Inflammatory macrophage (primary cell): Measurements from ENCODE around the gene PSTK.

ENCODE experiments used
- DNase-seq, 2 donors: peaks; one replicate each; pipeline ENCODE4 v3.0.0-alpha.2; 2020 to 2022
- total RNA-seq, 18 experiments: gene quantifications; one replicate each; lab custom pipeline; 2026; ENCODE audit warnings: mixed read lengths in 6 of 18, inconsistent platforms in 2 of 18; lab: John Stamatoyannopoulos, UW

The PSTK gene
- 0.23 to 4.4 (median 2.5) reads per million in 18 experiments for total RNA-seq

DNA sequence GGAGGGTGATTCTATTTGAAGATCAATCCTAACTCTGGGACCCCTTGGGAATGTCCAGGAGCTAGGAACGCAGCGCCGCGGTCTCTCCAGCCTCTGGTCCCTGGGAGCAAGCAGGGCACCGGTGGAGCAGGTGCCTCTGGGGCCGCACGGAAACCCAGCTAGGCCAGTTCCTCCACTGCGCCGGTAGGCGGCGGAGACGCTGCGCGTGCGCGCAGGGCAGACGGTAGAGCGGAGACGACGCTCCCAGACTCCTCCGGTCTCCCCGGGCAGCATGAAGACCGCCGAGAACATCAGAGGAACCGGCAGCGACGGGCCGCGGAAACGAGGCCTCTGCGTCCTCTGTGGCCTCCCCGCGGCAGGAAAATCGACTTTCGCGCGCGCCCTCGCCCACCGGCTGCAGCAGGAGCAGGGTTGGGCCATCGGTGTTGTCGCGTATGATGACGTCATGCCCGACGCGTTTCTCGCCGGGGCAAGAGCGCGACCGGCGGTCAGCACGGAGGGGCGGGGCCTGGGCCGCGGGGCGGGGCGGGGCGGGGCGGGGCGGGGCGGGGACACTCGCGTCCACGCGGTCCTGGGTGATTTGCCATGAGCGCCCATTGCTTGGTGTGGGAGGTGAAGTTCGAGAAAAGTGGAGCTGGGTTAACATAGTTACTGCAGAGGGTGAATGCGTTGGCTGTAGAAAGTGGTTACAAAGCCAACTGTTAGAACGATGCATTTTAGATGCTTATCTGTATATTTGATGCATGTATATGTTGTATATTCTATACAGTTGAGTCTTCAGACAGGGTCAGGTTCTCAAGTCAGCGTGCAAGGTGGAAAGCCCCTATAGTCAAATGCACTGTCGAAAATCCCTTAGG is at the start of gene PSTK:
Gene PSTK, plus strand, starts transcription at position 193 of the 857 bp plus-strand sequence. Its CDS starts 79 bp downstream, at position 272.
- peak; percentile 88 to 95 for DNase-seq

DNA sequence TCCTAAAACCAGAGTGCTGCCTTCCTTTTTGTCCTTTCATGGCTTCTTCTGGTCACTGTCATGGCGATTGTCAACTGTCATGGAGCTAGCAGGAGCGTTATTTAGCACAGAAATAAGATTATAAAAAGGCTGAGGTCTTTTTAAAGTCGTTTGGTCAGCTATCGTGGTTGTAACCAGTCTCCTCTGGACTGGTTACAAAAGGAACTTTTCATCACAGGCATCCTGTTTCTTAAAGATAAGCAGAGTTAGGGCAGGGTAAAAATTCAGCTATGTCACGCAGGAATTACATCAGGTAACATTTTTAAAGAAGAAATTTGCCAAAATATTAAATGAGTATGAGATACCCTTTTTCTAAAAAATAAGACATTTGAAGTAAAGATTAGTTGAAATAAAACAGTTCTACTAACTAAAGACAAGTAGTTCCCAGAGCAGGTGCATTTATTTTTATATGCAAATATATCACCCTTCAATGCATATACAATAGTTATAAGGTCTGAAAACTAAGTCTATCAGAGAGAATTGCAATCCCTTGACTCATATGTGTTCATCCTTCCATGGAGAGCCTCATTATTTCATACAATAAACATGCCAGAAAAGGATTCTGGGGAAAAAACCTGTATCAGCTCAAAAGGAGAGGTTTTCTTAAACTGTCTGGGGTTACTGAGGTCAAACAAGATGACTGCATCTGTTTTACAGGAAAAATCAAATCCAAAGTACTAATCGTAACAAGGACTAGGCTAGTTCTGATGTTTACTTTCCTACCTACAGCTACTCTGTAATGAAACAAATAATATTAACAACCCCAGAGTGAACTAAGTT is 48.9 kb upstream of the PSTK start:
- no peak for DNase-seq

- no peak for DNase-seq
Observed at GRCh38 chr10:122939133-122939855, 40.9 kb upstream of the PSTK start.

DNA sequence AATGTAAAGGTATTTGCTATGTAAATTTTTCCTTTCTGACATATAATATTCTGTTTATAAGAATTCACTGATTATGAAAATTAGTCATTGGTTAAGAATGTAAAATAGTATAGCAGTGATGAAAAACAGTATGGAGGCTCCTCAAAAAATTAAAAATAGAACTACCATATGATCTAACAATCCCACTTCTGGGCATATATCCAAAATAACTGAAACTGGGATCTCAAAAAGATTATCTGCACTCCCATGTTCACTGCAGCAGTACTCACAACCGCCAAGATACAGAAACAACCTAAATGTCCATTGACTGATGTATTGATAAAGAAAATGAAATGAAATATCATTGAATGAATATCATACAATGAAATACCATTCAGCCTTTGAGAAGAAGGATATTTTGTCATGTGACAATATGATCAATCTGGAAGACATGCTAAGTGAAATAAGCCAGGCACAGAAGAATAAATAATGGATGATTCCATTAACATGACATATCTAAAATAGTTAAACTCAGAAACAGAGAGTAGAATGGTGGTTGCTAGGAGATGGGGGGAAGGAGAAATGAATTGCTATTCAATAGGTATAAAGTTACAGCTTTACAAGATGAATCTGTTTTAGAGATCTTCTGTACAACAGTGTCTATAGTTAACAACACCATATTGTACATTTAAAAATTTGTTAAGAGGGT is 40.2 kb upstream of the PSTK start:
- no peak for DNase-seq

DNA sequence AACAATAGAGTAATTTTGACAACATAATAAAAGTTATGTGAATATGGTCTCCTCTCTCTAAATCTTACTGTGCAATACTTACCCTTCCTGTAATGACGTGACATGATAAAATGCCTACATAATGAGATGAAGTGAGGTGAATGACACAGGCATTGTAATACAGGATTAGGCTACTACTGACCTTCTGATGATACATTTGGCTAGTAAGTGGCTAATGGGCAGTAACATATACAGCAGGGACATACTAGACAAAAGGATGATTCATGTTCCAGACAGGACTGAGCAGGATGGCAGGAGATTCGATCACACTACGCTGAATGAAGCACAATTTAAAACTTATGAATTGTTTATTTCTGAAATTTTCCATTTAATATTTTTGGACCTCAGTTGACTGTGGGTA is 30.9 kb upstream of the PSTK start:
- no peak for DNase-seq

GRCh38 chr10:122953902-122954730 is 26.1 kb upstream of the PSTK start, which contains the start of gene C10orf88:
TSS of gene C10orf88 (minus strand) at chr10:122954227. CDS start at chr10:122954178, 49 bp downstream.
- DNase-seq = peak; percentile 98 to 99

DNA sequence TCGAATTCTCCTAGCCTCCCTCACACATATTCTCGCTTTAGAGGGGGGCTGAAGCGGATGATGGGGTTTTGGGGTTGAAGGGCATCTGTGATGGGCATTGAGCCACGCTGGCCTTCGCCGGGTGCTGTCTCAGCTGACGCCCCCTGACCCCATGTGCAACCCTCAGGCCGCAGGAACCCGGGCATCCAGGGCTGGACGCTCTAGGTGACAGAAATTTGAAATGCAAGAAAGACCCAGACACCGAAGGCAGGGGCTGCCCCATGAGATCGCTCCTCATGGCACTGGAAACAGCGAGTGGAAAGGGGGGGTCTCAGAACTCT is 25.5 kb upstream of the PSTK start:
- no peak for DNase-seq

GRCh38 chr10:122955892-122956291 is 24.3 kb upstream of the PSTK start:
- DNase-seq = no peak

- no peak for DNase-seq
Observed at GRCh38 chr10:122957474-122957873, 22.7 kb upstream of the PSTK start.

- peak in 1 of 2 donors; percentile 18 for DNase-seq
Observed at GRCh38 chr10:122962405-122962804, 17.8 kb upstream of the PSTK start.

- DNase-seq = no peak
Observed at GRCh38 chr10:122966879-122967278, 13.3 kb upstream of the PSTK start.

GRCh38 chr10:122968698-122969097 is 11.5 kb upstream of the PSTK start:
- no peak for DNase-seq

DNA sequence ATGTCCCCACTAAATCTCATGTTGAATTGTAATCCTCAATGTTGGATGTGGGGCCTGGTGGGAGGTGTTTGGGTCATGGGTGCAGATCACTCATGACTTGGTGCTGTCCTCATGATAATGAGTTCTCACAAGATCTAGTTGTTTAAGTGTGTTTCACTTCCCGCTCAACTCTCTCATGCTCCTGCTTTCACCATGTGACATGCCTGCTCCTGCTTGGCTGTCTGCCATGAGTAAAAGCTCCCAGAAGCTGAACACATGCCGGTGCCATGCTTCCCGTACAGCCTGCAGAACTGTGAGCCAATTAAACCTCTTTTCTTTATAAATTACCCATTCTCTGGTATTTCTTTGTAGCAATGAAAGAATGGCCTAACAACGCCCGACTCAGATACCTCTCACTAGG is 6.2 kb upstream of the PSTK start:
- peak; percentile 36 to 64 for DNase-seq

- no peak for DNase-seq
Observed at GRCh38 chr10:122974543-122975064, 5.6 kb upstream of the PSTK start.

DNA sequence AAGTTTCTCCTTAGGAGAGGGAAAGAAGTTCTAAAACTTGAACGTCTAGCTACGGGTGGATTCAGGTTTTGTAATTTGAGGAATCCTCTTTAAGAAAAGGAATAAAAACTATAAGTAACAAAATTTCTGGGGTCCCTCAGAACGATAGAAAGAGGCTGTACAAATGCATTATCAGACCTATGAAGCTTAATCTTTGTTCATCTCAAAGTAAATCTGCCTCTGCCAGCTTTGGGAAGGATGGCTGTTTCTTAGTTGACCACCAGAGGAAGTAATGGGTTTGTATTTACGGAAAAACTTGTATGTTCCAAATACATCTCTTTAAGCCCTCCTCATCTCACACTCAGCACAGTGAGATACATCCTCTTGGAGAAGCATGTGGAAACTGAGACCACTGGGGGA is 864 bp downstream of the PSTK start:
- DNase-seq = peak; percentile 14 to 35

DNA sequence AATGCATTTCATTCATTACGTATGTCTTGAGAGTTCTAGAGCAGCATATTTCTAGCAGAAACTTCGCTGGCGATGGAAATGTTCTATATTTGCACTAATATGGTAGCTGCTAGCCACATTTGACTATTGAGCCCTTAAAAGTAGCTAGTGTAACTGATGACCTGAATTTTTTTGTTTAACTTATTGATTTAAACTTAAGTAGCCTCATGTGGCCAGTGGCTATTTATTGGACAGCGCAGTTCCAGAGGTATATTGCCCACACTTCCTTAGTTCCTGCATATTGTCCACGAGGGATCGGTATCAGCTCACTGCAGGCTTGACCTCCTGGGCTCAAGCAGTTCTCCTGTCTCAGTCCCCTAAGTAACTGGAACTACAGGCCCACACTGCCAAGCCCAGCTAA is 3.7 kb downstream of the PSTK start:
- DNase-seq = no peak

DNA sequence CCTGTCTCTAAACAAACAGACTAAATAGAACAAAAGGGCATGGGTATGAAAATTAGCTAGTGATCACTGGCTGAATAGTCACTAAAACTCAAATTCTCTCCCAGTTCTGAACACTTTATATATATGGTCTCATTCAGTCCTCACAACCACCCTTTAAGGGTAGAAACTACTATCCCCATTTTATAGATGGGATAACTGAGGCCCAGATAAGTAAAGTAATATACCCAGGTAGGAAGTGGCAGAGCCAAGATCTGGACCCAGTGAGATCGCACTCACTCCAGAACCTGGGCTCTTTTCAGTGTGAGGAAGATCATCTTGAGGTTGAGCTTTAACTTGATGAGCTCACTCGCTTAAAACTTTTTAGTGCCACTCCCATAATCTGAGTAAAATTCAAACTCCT is 4.5 kb downstream of the PSTK start:
- no peak for DNase-seq

- no peak for DNase-seq
Observed at GRCh38 chr10:122986335-122986734, 6.1 kb downstream of the PSTK start.

DNA sequence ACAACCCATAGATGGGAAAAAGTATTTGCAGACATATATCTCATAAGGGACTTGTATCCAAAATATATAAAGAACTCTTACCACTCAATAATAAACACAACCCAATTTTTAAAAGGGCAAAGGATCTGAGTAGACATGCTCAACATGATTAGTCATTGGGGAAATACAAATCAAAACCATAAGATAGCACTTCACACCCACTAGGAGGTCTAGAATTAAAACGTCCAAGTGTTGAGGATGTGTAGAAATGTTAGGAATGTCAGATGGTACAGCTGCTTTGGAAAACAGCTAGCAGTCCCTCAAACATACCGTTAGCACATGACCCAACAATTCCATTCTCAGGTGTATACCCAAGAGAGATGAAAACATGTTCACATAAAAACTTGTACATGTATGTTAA is 8.3 kb downstream of the PSTK start:
- no peak for DNase-seq

GRCh38 chr10:122990278-122990677 is 10.1 kb downstream of the PSTK start:
- DNase-seq = no peak

- DNase-seq = no peak
Observed at GRCh38 chr10:122992031-122992585, 11.9 kb downstream of the PSTK start.
